LNCaP clone FGC (cell line): ENCODE results near the gene FAM3A.

ENCODE experiments used
- DNase-seq: peaks from one replicate; pipeline ENCODE4 v3.0.0-alpha.2; 2011; ENCODE audit warnings: low read depth
- H3K4me3 ChIP-seq: 2 replicates; pipeline ENCODE4 v1.5.1; 2011; ENCODE audit warnings: mild to moderate bottlenecking, low read depth, low read length, control low read depth
- TF ChIP-seq, protein P1 (sequence below): IDR thresholded peaks from 2 replicates; pipeline ENCODE4 v1.5.1; 2012; ENCODE audit warnings: mild to moderate bottlenecking; ENCODE audit not compliant: control insufficient read depth, insufficient read depth; ENCODE audit errors: extremely low read depth

Gene FAM3A

DNA sequence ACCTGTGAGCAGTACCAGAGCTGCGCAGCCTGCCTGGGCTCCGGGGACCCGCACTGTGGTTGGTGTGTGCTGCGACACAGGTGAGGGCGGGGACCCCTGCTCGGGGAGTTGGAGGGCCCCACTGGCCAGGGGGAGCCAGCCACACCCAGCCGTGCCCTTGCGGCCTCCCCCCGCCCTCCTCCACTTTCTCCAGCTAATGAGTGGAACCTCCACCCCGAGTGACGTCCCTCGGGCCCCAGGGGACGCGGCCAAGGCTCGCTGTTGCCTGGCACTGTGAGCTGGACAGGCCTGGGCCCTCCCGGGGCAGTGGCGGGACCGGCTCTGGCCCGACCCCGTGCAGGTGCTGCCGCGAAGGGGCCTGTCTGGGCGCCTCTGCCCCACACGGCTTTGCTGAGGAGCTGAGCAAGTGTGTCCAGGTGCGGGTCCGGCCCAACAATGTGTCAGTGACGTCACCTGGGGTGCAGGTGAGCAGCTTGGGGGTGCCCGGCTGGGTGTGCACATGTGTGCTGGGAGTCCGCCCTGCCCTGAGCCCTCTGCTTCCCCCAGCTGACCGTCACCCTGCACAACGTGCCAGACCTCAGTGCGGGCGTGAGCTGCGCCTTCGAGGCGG lies 52.3 kb downstream of the FAM3A start:
- TF ChIP-seq, protein P1, sequence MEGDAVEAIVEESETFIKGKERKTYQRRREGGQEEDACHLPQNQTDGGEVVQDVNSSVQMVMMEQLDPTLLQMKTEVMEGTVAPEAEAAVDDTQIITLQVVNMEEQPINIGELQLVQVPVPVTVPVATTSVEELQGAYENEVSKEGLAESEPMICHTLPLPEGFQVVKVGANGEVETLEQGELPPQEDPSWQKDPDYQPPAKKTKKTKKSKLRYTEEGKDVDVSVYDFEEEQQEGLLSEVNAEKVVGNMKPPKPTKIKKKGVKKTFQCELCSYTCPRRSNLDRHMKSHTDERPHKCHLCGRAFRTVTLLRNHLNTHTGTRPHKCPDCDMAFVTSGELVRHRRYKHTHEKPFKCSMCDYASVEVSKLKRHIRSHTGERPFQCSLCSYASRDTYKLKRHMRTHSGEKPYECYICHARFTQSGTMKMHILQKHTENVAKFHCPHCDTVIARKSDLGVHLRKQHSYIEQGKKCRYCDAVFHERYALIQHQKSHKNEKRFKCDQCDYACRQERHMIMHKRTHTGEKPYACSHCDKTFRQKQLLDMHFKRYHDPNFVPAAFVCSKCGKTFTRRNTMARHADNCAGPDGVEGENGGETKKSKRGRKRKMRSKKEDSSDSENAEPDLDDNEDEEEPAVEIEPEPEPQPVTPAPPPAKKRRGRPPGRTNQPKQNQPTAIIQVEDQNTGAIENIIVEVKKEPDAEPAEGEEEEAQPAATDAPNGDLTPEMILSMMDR, result no peak

DNA sequence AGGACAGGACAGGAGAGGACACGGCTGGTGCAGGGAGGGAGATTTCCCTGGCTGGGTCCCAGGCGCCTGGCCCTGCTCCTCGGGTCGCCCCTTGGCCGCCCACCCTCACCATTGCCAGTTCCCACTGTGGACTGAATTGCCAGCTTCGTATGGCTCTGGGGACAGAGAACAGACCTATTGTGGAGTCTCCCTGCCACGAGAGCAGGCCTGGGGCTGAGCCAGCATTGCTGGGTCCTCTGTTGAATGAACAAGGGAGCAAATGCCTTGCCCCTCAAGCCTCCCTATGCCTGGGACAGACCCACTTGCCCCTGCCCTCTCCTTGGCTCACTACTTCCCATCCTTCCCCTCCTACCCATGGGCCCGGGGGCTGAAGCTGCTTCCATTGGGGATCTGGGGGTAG lies 53.6 kb downstream of the FAM3A start:
- no peak for DNase-seq
- TF ChIP-seq, protein P1, result no peak
- H3K4me3 ChIP-seq, result no peak overlapping the region

More for the DNA sequence above, 52.3 kb downstream of the FAM3A start:
- no peak for DNase-seq
- H3K4me3 ChIP-seq, result no peak overlapping the region

DNA sequence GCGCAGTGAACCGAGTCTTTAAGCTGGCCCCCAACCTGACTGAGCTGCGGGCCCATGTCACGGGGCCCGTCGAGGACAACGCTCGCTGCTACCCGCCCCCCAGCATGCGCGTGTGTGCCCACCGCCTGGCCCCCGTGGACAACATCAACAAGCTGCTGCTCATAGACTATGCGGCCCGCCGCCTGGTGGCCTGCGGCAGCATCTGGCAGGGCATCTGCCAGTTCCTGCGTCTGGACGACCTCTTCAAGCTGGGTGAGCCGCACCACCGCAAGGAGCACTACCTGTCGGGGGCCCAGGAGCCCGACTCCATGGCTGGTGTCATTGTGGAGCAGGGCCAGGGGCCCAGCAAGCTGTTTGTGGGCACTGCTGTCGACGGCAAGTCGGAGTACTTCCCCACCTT lies 55.7 kb downstream of the FAM3A start:
- no peak overlapping the region for H3K4me3 ChIP-seq
- TF ChIP-seq, protein P1, result no peak

DNA sequence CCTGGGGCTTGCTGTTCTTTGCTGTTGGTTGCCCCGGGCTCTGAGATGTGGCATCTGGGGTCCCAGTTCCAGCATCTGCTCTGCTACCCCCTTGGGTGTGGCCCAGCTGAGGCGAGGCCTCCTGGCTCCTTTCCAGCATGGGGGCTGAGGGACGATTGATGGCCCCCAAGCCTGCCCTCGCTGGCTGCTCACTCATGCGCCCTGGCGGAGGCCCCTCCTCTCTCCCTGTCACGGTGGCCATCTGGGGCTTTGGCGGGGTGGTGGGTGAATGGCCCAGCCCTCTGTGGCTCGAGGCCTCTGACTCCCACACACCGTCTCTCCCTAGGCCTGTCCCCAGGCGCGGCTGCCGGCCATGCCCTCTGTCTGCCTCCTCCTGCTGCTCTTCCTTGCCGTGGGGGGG lies 56.2 kb downstream of the FAM3A start:
- TF ChIP-seq, protein P1, result no peak
- no peak for DNase-seq
- H3K4me3 ChIP-seq, result no peak overlapping the region

More for the DNA sequence above, 55.7 kb downstream of the FAM3A start:
- DNase-seq, result no peak

DNA sequence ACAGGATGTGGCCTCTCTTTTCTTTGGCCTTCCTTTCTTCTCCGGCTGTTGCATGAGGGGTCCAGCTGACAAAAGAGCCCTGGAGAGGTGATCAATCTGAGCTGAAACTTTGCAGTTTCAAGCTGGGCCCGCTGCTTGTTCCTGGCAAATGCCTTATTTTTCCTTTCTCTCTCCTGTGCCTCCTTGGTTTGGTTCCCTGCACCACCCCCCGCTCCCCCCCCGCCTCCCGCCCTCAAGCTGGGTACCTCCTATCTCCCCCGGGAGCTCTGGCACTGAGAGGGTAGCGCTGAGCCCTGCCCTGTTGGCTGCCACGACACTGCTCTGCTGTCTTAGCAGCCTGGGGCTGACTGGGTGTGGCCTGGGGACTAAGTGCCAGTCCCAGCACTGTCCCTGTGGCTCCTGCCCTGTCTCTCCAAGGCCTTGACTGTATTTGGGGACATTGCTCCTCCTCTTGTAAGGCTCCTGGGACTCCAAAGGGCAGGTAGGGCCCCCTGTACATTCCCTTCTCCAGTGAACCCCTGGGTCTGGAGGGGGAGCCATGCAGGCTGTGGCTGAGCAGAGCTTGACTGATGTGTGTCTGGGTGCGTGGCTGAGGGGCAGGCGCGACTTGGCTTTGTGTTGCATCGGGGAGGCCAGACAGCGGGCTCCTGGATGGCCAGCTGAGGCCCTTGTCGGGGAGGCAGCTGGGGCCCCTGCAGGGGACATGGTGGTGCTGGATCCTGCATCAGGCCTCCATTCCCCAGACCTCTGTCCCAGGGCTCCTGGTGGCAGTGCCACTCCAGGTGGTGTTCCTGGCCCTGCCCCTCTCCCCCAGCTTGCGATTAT lies 56.9 kb downstream of the FAM3A start:
- DNase-seq, result no peak
- TF ChIP-seq, protein P1, result no peak
- H3K4me3 ChIP-seq, result peak overlapping the region; percentile 59

DNA sequence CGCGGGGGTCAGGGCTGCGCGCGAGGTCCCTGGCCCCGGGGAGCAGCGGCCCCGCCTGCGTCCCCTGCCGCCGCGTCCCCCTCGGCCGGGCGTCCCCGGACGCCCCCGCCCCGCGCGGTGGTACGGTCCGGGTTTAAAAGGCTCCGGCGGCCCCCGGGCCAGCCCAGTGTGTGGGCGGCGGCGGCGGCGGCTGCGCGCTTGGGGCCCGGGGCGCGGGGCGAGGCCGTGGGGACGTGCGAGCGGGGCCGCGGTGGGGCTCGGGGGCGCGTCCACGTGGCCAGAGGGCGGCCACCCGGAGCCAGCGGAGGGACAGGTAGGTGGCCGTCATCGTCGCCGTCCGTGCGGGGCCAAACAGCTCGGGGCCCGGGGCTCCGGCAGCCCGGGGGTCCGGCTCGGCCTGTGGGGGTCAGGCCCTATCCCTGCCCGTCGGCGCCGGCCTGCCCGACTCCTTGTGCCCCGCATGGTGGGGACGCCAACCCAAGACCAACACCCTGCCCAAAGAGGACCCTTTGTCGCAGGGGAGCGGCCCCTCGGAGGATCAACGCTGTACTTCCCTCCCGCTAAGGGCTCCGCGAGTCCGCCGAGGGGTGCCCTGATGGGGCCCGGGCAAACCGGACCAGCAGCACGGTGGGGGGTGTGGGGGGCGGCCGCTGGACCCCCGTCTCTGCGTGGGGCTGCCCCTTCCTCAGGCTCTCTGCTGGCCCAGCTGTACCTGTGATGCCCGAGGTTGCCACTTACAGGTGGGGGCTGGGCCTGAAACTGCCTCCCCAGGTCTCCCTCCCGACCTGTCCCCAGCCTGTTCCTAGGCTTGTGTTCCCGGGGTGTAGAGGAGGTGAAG lies 57.7 kb downstream of the FAM3A start, which contains the start of gene PLXNA3:
Gene PLXNA3 (plus strand): TSS at position 166 of the 838 bp plus-strand sequence. CDS start 1,903 bp downstream, outside the sequence.
- peak within 1 kb of the TSS; percentile 59 for H3K4me3 ChIP-seq
- TF ChIP-seq, protein P1, result no peak
- no peak for DNase-seq
